22Rv1 (cell line): ENCODE results near the gene GPR157.

Source experiments
- CTCF ChIP-seq: fragments of 450-650 bp; IDR thresholded peaks from 2 replicates; pipeline ENCODE4 v1.5.1; 2017; ENCODE audit warnings: mild to moderate bottlenecking
- ZFX ChIP-seq: fragments of 450-650 bp; IDR thresholded peaks from 2 replicates; pipeline ENCODE4 v1.6.1; 2017; ENCODE audit warnings: antibody characterized with exemption, borderline replicate concordance

GRCh38 chr1:9097947-9098705 is 30.8 kb downstream of the GPR157 start:
- no peak for TF ChIP-seq CTCF
- no peak for TF ChIP-seq ZFX
